Measurements from ENCODE around the gene HOXA9.

The HOXA9 gene

DNA sequence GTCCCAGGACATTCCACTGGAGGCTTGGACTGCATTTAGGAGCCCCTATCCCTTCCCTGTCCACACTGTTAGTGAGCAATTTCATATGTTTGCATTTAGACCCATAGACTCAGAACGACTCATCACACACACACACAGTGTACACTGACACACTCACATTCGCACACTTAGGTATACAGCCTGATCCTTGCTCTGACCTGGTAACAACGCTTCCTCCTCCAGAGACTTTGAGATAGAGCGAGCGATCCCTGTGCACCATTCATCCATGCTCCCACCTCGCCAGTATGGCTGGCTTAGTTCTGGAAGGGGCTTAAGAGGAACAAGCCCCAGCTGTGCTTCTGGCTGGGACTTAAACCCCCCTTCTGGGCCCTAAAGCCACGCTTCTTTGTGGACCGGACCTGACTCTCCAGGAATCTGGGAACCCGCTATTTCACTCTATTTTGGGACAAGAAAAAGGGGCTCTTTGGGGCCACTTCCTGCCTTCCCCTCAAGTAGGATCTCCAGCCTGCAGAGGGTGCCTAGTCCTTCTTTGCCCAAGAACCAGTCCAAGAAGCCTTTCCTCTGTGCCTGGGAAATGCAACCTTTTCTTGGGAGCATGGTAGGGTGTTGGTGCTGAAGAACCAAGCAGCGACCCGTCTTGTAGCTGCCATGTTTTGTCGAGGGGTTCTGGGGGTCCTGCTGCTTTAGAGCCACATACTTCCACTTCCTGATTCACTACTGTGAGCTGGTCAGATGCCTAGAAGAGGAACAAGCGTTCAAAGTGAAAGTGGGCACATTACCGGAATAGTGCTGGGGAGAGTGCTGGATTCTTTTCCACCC is 35.6 kb upstream of the HOXA9 start:
- Histone ChIP-seq H3K9me3 (ENCODE audit: control insufficient read depth, low read length) (no peaks in the 10 kb centered on the region), H3K27ac (ENCODE audit: insufficient read depth, low read depth, low read length, poor library complexity, severe bottlenecking) (no peak overlapping the region), H3K27me3 (ENCODE audit: control insufficient read depth, insufficient read depth, low read length, poor library complexity, severe bottlenecking) (peaks cover 99% of the 10 kb centered on the region), H3K4me1 (ENCODE audit: control insufficient read depth, insufficient read depth, low read length) (no peaks in the 10 kb centered on the region), H3K4me3 (ENCODE audit: insufficient read depth, low read depth, low read length) (no peak overlapping the region), H3K36me3 (ENCODE audit: control insufficient read depth, insufficient read depth, low read length) (no peaks in the 10 kb centered on the region)
- 9 to 11% methylated on average over 14 of the region's 14 CpGs for WGBS, 2 experiments

DNA sequence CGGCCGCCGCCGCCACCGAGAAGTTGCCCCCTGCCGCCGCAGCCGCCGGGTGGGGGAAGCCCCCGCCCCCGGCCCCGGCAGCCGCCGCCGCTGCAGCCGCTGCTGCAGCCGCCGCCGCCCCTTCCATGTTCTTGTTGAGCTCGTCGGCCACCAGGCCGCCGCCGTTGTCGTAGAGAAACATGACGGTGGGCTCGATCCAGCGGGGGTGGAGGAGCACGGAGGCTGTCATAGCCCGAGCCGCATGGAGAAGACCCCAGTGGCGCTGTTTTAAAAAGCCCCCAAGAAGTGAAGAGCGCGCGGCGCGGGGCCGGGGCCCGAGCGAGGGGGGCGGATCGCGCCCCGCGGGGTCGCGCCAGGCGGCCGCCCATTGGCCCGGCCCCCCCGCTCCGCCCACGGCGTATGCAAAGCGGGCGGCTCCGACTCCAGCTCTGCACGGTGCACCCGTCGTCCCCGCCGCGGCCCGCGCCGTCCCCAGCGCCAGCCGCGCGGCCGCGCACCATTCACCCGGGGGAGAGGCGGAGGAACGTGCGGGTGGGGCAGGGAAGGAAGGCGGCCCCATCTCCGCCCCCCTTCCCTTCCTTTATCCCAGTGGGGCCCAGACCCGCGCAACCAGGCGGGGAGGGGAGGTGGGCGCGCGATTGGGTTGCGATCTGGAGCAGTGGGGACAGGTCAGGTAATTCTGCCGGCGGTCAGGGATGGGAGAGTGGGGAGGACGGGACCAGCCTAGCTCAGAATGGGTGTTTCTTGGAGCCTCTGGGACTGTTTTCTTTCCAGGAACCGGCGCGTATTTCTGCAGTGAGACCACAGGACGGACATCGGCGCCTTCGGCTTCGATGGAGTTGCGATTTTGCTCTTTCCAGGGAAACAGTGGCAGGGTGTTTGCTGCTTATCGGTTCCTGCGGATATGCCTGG is 34.8 kb upstream of the HOXA9 start, which contains the start of gene HOXA13:
Gene HOXA13 (minus strand): TSS at position 243 of the 912 bp plus-strand sequence. CDS start 14 bp downstream, at position 229.
- Histone ChIP-seq H3K27me3 (ENCODE audit: control insufficient read depth, insufficient read depth, low read length, poor library complexity, severe bottlenecking) (peaks cover 99% of the 10 kb centered on the region), H3K4me3 (ENCODE audit: insufficient read depth, low read depth, low read length) (peak within 1 kb of the TSS; percentile 8), H3K4me1 (ENCODE audit: control insufficient read depth, insufficient read depth, low read length) (no peaks in the 10 kb centered on the region), H3K36me3 (ENCODE audit: control insufficient read depth, insufficient read depth, low read length) (no peaks in the 10 kb centered on the region), H3K27ac (ENCODE audit: insufficient read depth, low read depth, low read length, poor library complexity, severe bottlenecking) (no peak within 1 kb of the TSS), H3K9me3 (ENCODE audit: control insufficient read depth, low read length) (no peaks in the 10 kb centered on the region)
- 1% methylated on average over 99 of the region's 99 CpGs for WGBS, 2 experiments

DNA sequence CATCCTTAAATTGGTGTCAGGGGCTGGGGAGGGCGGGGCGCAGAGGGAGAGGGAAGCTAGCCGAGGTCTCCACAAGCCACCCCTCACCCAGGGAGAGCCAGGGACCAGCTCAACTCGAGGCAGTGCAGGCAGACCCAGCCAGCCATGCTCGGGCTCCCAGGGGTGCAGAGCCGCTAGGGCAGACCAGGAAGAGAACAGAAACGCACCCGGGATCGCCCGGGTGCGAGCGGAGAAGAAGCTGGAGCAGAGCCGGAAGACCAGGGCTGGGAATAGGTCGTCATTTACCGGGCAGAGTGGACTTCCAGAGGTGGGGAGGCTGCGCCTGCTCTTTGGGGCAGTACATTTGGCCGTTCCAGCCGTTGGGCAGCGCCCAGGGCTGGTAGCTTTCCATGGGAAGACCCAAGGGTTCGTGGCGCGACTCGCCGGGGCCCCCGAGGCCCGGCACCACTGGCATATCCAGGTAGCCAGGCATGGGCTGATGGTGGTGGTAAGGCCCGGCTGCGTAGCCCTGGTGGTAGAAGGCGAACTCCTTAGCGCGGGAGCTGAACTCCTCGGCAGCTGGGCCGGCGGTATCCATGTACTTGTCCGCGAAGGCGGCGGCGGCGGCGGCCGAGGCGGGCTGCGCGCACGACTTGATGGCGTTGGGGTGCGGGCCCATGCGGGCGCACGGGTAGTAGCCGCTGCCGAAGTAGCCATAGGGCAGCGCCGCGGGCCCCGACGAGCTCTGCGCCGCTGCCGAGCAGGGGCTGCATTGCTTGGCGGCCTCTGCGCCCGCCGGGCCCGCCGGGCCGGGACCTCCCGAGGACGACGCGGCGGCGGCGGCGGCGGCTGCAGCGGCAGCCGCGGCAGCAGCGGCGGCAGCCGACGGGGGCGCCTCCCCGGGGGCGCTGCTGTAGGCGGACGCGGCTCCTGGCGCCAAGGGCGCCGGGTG is 33.8 kb upstream of the HOXA9 start:
- Histone ChIP-seq H3K9me3 (ENCODE audit: control insufficient read depth, low read length) (no peaks in the 10 kb centered on the region), H3K27ac (ENCODE audit: insufficient read depth, low read depth, low read length, poor library complexity, severe bottlenecking) (no peak overlapping the region), H3K4me1 (ENCODE audit: control insufficient read depth, insufficient read depth, low read length) (no peaks in the 10 kb centered on the region), H3K36me3 (ENCODE audit: control insufficient read depth, insufficient read depth, low read length) (no peaks in the 10 kb centered on the region), H3K27me3 (ENCODE audit: control insufficient read depth, insufficient read depth, low read length, poor library complexity, severe bottlenecking) (peaks cover 99% of the 10 kb centered on the region), H3K4me3 (ENCODE audit: insufficient read depth, low read depth, low read length) (no peak overlapping the region)
- 2 to 3% methylated on average over 93 of the region's 93 CpGs for WGBS, 2 experiments

DNA sequence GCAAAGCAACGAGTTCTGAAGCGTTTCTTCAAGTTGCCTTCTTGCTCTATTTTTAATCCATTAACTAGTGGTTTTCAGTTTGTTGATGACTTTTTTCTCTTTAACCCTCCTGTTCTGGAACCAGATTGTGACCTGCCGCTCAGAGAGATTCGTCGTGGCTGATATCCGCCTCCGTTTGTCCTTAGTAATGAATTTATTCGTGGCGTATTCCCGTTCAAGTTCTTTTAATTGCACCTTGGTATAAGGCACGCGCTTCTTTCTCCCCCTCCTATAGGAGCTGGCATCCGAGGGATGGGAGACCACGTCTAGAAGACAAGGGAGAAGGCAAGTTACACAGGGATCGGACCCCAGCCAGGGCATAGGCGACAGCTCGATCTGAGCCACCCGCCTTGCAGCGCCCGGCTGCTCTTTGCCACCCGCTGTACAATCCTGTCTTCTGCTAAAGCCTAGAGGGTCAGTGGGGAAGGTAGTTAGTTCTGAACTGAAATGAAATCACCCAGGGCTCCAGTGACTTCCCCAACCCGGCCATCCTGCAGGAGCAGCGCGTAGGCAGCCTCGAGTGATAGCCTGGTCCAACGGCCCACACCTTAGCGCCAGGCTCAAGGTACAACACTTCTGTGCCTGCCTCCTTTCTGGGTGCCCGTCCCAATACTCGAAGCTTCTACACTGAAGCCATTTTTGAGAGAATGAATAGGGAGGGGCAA is 33.0 kb upstream of the HOXA9 start:
- 10% methylated on average over 29 of the region's 29 CpGs for WGBS, 2 experiments
- no peaks in the 10 kb centered on the region for H3K4me1 ChIP-seq (ENCODE audit: control insufficient read depth, insufficient read depth, low read length)
- peaks cover 99% of the 10 kb centered on the region for H3K27me3 ChIP-seq (ENCODE audit: control insufficient read depth, insufficient read depth, low read length, poor library complexity, severe bottlenecking)
- no peaks in the 10 kb centered on the region for H3K36me3 ChIP-seq (ENCODE audit: control insufficient read depth, insufficient read depth, low read length)
- no peaks in the 10 kb centered on the region for H3K9me3 ChIP-seq (ENCODE audit: control insufficient read depth, low read length)
- no peak overlapping the region for H3K27ac ChIP-seq (ENCODE audit: insufficient read depth, low read depth, low read length, poor library complexity, severe bottlenecking)
- H3K4me3 ChIP-seq (ENCODE audit: insufficient read depth, low read depth, low read length): no peak overlapping the region

DNA sequence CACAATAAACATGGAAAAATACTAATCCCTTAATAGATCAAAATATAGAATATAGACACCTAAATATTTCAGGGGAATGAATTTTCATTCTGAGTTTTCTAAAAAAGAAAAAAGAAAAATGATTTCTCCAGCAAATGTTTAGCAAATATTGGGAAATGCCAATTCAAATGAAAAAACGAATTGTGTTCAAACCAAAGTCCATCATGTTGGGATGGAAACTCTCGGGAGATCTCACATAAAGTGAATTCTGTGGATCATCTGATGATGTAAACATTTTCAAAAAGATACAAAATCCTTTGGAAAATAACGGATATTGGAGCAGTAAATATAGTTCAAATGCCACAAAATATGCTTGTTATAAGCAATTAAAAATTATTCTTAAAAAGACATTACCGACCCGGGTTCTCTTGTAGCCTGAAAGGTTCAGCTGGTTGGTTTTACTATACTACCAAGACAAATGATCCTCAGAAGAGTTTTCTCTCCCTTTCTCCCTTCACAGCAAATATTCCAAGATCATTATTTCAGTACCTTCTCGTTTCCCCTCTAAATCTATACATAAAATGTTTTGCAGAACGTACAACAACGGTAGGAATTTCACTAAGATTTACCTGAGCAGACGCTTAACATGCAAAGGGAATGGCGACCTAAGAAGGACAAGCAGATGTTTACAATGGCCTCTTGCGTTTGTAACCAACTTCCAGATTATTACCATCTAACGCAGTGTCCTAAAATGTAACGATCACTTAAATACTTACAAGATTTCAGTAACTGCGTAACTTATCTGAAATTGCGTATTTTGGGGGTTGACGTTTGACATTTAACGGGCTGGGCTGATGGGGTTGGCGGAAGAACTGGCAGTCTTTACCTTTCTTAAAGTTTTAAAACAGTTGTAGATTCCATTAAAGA is 32.1 kb upstream of the HOXA9 start:
- Histone ChIP-seq H3K4me3 (ENCODE audit: insufficient read depth, low read depth, low read length) (no peak overlapping the region), H3K27me3 (ENCODE audit: control insufficient read depth, insufficient read depth, low read length, poor library complexity, severe bottlenecking) (peaks cover 99% of the 10 kb centered on the region), H3K4me1 (ENCODE audit: control insufficient read depth, insufficient read depth, low read length) (no peaks in the 10 kb centered on the region), H3K36me3 (ENCODE audit: control insufficient read depth, insufficient read depth, low read length) (no peaks in the 10 kb centered on the region), H3K27ac (ENCODE audit: insufficient read depth, low read depth, low read length, poor library complexity, severe bottlenecking) (no peak overlapping the region), H3K9me3 (ENCODE audit: control insufficient read depth, low read length) (no peaks in the 10 kb centered on the region)
- WGBS, 2 experiments: 29 to 32% methylated on average over 17 of the region's 18 CpGs

DNA sequence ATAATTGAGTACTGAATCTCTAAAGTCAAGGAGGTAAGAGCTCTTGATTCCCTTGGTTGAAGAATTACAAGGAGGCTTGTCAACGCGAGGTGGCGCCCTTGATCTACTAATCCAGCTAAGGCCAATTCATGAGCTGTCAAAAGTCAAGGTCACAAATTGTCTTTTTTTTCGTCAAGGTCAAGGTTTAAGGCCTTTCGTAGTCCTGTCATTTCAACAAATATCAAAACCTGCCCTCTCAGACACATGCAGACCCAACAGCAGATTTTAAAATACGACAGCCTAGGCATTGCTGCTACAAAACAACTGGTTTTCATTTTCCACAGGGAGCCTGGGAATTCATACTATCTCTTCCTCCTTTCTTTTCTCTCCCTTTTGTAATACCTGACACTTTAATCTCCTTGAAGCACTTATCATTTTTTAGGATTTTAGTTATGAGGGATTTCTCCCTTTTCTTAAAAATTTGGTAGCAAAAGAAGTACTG is 31.0 kb upstream of the HOXA9 start:
- H3K27me3 ChIP-seq (ENCODE audit: control insufficient read depth, insufficient read depth, low read length, poor library complexity, severe bottlenecking): peaks cover 99% of the 10 kb centered on the region

DNA sequence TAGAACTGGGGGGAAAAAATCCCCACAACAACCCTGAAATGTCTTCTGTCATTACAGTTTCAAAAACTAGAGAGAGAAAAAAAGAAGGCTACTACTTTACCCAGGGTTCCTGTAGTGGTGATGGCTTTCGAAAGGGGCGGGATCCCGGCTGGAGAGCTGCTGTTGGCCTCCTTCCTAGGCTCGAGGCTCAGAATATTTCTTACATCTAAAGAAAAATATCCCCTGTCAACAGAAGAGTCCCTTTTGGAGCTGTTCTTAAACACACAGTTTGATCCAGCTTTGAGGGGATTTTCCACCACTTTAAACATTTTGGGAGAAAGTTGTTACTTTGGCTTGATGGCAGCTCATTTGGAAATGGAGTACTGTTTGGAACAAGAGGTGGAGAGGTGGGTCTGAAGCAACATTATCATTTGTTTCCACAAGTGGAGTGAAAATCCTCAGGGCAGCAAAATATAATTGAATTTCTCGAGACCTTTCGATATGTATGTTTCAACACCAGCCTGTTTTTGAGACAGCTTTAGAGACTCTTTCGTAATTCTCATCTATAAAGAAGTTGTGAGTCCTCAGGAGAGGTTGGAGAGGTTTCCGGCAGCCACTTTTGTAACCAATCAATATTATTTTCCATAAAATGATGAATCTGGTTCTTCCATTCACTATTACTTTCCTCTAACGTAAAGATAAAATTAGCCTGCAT is 29.5 kb upstream of the HOXA9 start:
- Histone ChIP-seq H3K27ac (ENCODE audit: insufficient read depth, low read depth, low read length, poor library complexity, severe bottlenecking) (no peak overlapping the region), H3K4me1 (ENCODE audit: control insufficient read depth, insufficient read depth, low read length) (no peaks in the 10 kb centered on the region), H3K4me3 (ENCODE audit: insufficient read depth, low read depth, low read length) (no peak overlapping the region), H3K27me3 (ENCODE audit: control insufficient read depth, insufficient read depth, low read length, poor library complexity, severe bottlenecking) (peaks cover 99% of the 10 kb centered on the region), H3K36me3 (ENCODE audit: control insufficient read depth, insufficient read depth, low read length) (no peaks in the 10 kb centered on the region), H3K9me3 (ENCODE audit: control insufficient read depth, low read length) (no peaks in the 10 kb centered on the region)
- WGBS, 2 experiments: 42 to 50% methylated on average over 9 of the region's 9 CpGs

More for the DNA sequence above, 31.0 kb upstream of the HOXA9 start:
- Histone ChIP-seq H3K9me3 (ENCODE audit: control insufficient read depth, low read length) (no peaks in the 10 kb centered on the region), H3K4me1 (ENCODE audit: control insufficient read depth, insufficient read depth, low read length) (no peaks in the 10 kb centered on the region), H3K27ac (ENCODE audit: insufficient read depth, low read depth, low read length, poor library complexity, severe bottlenecking) (no peak overlapping the region), H3K36me3 (ENCODE audit: control insufficient read depth, insufficient read depth, low read length) (no peaks in the 10 kb centered on the region), H3K4me3 (ENCODE audit: insufficient read depth, low read depth, low read length) (no peak overlapping the region)
- WGBS, 2 experiments: 1 to 4% methylated on average over 6 of the region's 6 CpGs

DNA sequence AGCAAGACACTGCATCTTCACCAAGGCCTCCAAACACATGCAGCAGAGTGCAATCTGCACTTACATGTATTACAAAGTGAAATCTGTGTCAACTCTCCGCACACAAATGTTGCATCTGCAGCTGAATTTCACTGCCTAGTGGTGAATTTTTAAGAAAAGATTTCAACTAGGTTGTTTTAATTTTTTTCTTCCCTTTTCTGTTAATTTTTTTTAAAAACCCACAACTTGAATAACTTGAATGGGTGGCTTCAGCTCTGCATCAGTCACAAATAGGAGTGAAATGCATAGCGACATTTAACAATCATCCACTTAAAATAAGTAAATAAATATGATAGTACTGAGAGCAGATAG is 28.6 kb upstream of the HOXA9 start:
- Histone ChIP-seq H3K27ac (ENCODE audit: insufficient read depth, low read depth, low read length, poor library complexity, severe bottlenecking) (no peak overlapping the region), H3K36me3 (ENCODE audit: control insufficient read depth, insufficient read depth, low read length) (no peaks in the 10 kb centered on the region), H3K4me3 (ENCODE audit: insufficient read depth, low read depth, low read length) (no peak overlapping the region), H3K9me3 (ENCODE audit: control insufficient read depth, low read length) (no peaks in the 10 kb centered on the region), H3K27me3 (ENCODE audit: control insufficient read depth, insufficient read depth, low read length, poor library complexity, severe bottlenecking) (peaks cover 100% of the 10 kb centered on the region), H3K4me1 (ENCODE audit: control insufficient read depth, insufficient read depth, low read length) (no peaks in the 10 kb centered on the region)
- 8 to 16% methylated on average over 1 to 2 of the region's 2 CpGs for WGBS, 2 experiments
